Epithelial cell of esophagus (primary cell): ENCODE data around the gene PDCD10.
A peak's percentile ranks its signal among the peaks of the same experiment; 100 is the strongest.

Source experiments
- DNase-seq: peaks from one replicate; pipeline ENCODE4 v3.0.0; 2010; ENCODE audit warnings: low read depth
- H3K4me3 ChIP-seq: 2 replicates; pipeline ENCODE4 v1.5.1; 2011; ENCODE audit warnings: mild to moderate bottlenecking, low read length, control low read depth
- TF ChIP-seq, protein P1 (sequence below): IDR thresholded peaks from 2 replicates; pipeline ENCODE4 v1.5.1; 2011; ENCODE audit warnings: low read depth, mild to moderate bottlenecking, low read length, control low read depth, inconsistent platforms; ENCODE audit not compliant: insufficient read depth; ENCODE audit errors: missing control alignments

PDCD10 gene

GRCh38 chr3:167772992-167773391 is 38.3 kb upstream of the PDCD10 start:
- no peak overlapping the region for H3K4me3 ChIP-seq
- TF ChIP-seq, protein P1, sequence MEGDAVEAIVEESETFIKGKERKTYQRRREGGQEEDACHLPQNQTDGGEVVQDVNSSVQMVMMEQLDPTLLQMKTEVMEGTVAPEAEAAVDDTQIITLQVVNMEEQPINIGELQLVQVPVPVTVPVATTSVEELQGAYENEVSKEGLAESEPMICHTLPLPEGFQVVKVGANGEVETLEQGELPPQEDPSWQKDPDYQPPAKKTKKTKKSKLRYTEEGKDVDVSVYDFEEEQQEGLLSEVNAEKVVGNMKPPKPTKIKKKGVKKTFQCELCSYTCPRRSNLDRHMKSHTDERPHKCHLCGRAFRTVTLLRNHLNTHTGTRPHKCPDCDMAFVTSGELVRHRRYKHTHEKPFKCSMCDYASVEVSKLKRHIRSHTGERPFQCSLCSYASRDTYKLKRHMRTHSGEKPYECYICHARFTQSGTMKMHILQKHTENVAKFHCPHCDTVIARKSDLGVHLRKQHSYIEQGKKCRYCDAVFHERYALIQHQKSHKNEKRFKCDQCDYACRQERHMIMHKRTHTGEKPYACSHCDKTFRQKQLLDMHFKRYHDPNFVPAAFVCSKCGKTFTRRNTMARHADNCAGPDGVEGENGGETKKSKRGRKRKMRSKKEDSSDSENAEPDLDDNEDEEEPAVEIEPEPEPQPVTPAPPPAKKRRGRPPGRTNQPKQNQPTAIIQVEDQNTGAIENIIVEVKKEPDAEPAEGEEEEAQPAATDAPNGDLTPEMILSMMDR, result no peak
- DNase-seq, result no peak

DNA sequence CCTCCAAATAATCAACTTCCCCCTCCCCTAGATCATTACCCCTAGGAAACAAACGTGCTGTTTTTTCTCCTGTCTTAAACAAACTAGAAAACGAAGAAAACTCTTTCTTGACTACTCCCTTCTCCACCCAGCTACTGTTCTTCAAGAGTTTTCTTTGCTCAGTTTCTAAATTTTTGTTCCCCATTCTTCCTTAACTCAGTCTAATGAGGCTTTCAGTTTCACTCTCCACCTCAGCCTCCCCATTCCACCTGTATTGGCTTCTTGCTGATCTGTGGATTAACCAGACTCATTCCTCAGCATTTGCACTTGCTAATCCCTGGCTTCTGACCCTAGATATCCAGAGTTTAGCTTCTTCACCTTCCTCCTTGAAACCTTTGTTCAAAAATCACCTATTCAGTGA is 27.6 kb upstream of the PDCD10 start:
- no peak for DNase-seq
- TF ChIP-seq, protein P1, result no peak
- H3K4me3 ChIP-seq, result no peak overlapping the region

GRCh38 chr3:167761302-167761701 is 26.6 kb upstream of the PDCD10 start:
- DNase-seq, result peak; percentile 15
- TF ChIP-seq, protein P1, result no peak
- no peak overlapping the region for H3K4me3 ChIP-seq

DNA sequence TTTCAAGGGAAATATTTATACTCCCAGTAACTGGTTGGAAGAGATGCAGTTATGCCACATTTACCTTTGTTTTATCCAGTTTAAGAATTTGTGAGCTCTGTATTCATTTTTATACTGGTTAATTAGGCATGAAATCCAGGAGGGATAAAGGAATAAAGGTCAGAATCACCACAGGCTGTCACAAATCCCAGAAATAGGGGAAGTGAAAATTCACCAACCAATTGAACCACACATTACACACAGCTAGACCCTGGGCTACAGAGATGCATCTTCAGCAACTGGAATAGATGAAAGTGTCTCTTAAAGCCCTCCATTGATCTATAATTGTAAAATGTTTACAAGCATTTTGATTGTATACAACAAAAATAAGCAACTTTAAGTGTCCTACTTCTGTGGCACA is 19.4 kb upstream of the PDCD10 start:
- no peak overlapping the region for H3K4me3 ChIP-seq
- TF ChIP-seq, protein P1, result no peak
- no peak for DNase-seq

DNA sequence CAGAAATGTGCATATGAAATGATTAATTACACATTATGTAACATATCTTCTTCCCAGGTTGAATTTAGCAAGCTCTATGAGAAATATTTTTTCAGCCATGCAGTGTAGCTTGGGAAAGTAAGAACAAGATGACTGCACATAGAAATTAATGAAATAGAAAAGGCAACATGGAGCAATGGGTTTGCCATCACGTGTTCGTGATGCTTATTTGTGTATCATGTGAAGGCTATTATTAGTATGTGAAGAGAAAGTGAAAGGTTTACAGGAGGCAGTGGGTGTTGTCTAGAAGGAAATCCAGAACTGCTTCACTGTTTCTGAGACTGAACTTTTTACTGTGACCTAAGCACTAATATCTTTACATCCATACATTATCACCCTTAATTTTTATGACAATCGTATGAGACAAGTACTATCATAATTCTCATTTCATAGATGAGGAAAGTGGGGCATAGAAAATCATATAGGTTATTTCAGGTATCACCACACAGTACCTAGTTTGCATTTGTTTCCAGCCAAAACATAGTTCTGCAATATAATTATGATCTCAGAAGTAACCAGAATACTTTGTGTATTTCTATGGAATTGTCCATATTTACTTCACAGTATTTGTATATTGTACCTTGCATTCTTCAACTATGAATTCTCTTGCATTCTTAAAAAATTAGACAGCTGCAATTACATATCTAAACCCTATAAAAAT is 15.7 kb upstream of the PDCD10 start:
- no peak for DNase-seq
- TF ChIP-seq, protein P1, result no peak
- H3K4me3 ChIP-seq, result no peak overlapping the region

GRCh38 chr3:167749728-167750127 is 15.0 kb upstream of the PDCD10 start:
- TF ChIP-seq, protein P1, result no peak
- no peak for DNase-seq
- no peak overlapping the region for H3K4me3 ChIP-seq

DNA sequence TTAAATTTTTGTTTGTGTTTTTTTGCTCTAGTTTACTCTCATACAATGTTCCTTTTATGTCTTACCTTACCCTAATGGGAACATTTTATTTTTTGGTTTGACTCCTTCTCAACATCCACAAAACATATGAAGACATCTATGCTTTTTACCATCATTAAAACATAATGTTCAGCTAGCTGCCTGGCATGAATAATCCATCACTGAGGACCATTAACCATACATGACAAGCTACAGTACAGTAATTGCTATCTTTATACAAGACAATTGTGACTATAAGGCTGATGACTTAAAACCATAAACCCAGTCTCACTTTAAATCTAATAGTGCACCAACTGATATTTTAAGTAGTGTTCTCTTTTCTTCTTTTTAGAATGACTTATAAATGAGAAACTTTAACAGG is 14.5 kb upstream of the PDCD10 start:
- no peak overlapping the region for H3K4me3 ChIP-seq
- TF ChIP-seq, protein P1, result no peak
- no peak for DNase-seq
